Jurkat, Clone E6-1 (cell line): Measurements from ENCODE around the gene FLT4.
"Not testable (repeated sequence)": the region's sequence is repeated elsewhere in the genome, so short reads cannot be mapped to it uniquely, and the experiment has no call there.

Experiments
- DNase-seq: peaks from one replicate; pipeline ENCODE4 v3.0.0-alpha.2; 2011; ENCODE audit warnings: low read depth, low spot score
- H3K4me3 ChIP-seq: 2 replicates; pipeline ENCODE4 v1.5.1; 2011; ENCODE audit warnings: mild to moderate bottlenecking, low read length, control low read depth, moderate library complexity

The FLT4 gene

DNA sequence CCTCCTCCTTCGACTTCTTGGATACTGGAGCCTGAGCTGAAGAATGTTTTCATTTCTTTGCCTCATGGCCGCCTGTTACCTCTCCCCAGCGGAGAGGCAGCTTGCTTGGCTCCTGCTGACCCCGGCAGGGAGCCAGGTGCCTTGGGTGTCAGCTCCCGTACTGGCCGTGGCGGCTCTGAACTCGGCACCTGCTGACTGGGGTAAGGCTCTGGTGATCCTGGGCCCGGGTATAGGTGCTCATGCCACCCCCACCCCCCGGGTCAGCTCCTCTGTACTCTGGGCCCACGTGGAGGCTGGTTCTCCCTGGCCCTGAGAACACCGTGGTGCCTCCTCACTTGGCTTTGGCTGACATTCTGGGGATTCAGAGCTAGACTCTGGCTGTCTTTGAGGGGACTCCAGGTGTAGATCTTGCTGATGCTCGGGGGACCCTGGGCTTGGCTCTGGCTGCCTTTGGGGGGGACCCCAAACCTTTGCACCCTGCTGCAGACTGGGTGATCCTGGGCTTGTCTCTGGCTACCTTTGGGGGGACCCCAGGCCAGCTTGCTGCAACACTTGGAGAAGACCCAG, 22.6 kb upstream of the FLT4 start:
- not testable (repeated sequence) for H3K4me3 ChIP-seq, DNase-seq

DNA sequence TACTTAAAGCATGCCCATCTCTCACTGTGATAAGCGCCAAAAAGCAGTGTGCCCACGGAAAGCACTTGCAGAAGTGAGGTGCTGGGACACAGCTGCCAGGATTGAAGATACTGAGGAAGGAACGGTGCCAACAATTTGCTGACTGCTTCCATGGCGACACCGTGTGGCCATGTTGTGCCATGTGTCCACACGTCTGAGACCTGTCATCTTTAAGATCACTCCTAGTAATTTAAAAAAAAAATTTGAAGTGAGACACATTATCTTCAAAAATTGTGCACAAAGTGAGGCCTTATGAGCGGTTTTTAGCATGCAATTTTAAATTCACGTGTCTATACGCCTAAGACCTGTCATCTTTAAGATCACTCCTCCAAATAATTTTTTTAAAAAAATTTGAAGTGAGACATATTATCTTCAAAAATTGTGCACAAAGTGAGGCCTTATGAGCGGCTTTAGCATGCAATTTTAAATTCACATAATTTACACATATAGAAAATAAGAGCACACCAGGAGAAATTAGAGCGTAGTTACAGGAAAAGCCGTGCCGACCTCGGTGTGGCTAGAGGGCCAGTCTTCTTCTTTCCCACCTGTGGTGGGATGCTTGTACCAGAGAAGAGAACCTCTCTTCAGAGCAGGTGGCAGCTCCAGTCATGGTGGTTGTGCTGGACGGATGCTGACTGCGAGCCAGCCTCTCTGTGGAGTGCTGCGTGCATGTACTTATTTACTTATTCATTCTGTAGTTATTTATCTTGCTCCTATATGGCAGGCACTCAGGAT, 21.4 kb upstream of the FLT4 start:
- peak; percentile 80 for DNase-seq
- H3K4me3 ChIP-seq = no peak overlapping the region

DNA sequence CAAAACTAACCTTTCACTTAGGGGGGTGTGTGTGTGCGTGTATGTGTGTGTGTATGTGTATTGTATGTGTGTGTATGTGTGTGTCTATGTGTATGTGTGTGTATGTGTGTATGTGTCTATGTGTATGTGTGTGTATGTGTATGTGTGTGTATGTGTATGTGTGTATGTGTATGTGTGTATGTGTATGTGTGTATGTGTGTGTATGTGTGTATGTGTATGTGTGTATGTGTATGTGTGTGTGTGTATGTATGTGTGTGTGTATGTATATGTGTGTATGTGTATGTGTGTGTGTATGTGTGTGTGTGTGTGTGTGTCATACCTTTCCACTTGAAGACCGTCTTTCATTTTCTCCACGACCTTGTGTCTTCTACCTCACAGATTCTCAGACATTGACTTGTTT, 20.8 kb upstream of the FLT4 start:
- DNase-seq = no peak
- no peak overlapping the region for H3K4me3 ChIP-seq

DNA sequence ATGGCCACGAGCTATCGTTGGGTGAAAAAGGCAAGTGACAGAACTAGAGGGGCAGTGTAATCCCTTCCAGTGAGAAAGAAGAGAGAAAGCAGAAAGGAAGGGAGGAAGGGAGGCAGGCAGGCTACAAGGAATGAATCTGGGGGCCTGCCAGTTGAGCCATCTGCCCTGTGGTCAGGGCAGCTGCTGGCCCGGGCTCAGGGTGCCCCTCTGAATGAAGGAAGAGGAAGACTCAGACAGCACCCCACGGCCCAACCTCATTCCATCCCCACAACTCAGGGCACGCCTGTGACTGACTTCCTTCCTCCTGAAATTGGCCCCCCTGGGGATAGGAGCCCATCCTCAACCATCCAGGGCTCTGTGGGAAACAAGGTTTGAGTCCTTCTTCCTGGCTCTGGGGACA, 20.3 kb upstream of the FLT4 start:
- no peak for DNase-seq

DNA sequence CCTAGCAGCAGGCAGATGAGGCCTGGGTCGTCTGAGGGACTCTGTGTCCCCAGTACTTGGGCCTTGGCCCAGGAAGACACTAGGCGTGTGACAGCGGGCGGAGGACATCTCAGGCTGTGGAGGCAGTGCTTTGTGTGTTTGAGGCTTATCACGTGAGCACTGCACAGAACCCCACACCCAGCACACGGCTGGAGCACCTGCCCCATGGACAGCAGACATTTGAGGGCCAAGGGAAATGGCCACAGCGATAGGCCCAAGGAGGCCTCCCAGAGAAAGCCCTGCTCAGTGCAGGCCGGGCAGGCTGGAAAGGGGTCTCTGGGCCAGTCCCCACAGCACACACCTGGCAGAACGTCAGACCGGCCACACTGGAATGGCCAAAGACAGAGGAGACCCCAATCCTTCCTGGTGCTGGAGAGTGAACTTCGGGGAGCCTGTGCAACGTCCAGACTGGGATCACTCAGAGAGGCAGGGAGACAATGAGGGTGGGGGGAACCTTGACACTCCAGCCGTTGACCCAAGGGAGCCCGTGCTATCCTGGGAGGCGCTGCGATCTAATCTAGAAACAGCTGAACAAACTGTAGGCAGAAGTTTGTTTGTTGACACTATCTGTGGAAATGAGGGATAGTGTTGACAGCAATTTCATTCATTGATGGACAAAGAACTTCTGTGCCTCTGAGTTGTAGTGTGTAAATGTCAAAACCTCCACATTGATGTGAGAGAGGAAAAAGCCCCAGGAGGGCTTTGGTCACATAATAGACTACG, 19.6 kb upstream of the FLT4 start:
- no peak overlapping the region for H3K4me3 ChIP-seq

More for the DNA sequence above, 20.3 kb upstream of the FLT4 start:
- no peak overlapping the region for H3K4me3 ChIP-seq

DNA sequence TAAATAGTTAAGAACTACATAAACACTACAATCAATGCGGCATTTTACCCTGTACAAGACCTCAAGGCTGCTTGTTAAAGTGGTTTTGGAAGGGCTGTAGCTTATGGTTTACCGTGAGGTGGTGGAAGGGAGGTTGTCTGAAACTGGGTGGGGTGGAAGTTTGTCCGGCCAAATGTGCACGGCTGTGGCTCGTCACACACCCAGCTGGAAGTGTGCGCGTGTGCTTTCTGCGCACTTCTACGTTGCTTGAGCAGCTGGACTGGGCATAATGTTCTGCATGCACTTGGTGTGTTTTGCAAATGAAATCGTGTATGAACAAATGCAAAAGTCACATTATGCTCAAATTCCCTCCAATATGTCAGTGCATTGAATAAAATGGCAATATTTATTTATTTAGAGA, 17.4 kb upstream of the FLT4 start:
- H3K4me3 ChIP-seq = no peak overlapping the region
- no peak for DNase-seq

More for the DNA sequence above, 19.6 kb upstream of the FLT4 start:
- no peak for DNase-seq

DNA sequence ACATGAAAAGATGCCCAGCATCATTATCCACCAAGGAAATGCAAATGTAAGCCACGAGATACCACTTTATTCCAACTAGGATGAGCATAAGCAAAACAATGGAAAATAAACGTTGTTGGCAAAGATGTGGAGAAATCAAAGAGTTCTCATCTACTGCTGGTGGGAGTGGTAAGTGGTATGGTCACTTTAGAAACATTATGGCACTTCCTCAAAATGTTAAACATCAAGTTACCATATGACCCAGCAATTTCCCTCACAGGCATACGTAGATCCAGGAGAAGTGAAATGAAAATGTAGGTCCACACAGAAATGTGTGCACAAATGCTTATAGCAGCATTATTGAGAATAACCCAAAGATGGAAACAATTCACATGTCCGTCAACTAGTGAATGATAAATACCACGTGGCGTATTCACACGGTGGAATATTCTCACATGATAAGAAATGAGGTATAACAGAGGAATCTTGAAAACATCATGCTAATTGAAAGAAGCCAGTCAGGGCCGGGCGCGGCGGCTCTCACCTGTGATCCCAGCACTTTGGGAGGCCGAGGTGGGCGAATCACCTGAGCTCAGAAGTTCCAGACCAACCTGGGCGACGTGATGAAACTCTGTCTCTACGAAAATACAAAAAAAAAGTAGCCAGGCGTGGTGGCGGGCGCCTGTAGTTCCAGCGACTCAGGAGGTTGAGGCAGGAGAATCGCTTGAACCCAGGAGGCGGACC, 16.4 kb upstream of the FLT4 start:
- H3K4me3 ChIP-seq = no peak overlapping the region
- DNase-seq = no peak

DNA sequence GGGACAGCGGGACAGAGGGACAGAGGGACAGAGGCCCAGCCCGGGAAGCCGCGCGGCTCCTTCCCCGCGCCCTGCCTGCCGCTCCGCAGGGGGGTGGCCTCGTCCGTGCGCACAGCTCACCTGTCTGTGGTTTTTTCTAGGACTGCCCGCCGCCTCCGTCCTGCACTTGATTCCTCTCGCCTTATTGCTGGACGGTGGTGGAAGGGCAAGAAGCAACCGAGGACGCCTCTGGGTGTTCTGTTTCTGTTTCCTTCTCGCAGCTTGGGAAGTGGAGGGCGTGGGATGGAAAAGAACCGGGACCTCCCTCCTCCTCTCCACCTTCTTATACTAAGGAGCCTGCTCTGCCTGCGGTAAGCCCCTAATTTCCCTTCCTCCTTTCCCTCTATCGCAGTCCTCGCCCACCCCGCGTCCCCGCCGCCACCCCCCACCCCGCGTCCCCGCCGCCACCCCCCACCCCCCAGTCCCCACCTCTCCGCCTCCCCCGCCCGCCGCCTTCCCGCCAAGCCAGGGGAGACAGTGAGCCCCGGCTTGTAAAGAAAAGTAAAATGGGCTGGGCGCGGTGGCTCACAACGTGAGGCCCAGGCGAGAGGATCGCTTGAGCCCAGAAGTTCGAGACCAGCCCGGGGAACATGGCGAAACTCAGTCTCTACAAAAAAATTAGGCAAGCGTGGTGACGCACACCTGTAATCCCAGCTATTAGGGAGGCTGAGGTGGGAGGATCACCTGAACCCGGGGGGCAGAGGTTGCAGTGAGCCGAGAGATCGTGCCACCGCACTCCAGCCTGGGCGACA, 9.6 kb upstream of the FLT4 start:
- DNase-seq = no peak
- H3K4me3 ChIP-seq = no peak overlapping the region

DNA sequence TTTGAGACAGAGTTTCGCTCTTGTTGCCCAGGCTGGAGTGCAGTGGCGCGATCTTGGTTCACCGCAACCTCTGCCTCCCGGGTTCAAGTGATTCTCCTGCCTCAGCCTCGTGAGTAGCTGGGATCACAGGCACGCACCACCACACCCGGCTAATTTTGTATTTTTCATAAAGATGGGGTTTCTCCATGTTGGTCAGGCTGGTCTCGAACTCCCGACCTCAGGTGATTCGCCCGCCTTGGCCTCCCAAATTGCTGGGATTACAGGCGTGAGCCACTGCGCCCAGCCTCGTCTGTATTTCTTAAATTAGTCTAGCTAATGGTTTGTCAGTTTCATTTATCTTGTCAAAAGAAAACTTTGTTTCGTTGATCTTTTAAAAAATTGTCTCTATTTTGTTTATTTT, 5.8 kb upstream of the FLT4 start:
- not testable (repeated sequence) for DNase-seq, H3K4me3 ChIP-seq

DNA sequence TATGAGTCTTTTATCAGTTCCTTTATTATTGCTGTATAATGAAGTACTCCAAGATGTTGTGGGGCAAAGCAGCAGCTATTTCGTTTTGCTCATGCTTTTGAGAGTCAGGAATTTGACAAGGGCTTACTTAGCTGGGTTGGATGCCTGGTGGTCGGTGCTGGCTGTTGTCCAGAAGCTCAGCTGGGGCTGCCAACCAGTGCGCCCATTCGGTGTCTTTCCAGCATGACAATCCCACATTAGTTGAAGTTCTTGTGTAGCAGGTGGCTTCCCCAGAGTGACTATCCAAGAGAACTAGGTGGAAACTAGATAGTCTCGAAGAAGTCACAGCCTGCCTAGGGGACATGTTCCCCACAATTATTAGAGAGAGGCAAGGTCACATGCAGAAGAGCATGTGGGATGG, 3.4 kb upstream of the FLT4 start:
- H3K4me3 ChIP-seq = no peak overlapping the region

DNA sequence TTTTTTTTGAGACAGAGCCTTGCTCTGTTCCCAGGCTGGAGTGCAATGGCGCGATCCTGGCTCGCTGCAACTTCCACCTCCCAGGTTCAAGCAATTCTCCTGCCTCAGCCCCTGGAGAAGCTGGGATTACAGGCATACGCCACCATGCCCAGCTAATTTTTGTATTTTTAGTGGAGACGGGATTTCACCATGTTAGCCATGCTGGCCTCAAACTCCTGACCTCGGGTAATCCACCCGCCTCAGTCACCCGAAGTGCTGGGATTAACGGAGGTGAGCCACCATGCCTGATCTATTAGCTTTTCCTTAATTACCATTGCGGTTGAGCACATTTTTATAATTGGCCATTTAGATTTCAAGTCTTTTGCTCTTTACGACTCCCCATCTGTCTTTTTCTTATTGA, 2.9 kb upstream of the FLT4 start:
- DNase-seq = no peak
- H3K4me3 ChIP-seq = no peak overlapping the region

More for the DNA sequence above, 3.4 kb upstream of the FLT4 start:
- DNase-seq = no peak

DNA sequence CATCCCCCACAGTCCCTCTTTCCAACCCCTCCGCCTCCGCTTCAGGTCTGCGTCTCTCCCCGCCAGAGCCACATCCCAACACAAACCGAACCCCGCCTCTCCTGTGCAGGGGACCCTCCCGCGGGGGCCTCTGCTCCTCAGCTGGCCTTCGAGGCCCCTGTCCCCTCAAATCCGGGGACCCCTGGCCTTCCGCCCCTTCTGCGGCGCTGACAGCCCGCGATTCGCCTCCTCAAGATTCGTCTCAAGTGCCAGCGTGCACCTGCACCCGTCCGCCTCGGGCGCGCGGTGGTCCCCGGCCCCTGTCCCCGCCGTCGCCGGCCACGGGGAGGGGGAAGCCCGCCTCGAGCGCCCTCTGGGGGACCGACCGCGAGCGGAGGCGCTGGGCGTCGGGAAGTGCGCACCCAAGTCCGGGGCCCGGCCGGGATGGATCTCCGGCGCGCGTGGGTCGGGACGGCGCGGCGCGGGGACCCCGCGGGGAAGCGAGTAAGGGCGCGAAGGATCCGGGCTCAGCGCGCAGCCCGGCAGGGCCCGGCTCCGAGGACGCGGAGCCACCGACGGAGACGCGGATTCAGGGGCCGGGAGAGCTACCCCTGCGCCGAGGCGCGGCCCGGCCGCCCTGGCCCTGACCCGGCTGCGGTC, 623 bp downstream of the FLT4 start:
- DNase-seq = no peak
- H3K4me3 ChIP-seq = no peak overlapping the region

DNA sequence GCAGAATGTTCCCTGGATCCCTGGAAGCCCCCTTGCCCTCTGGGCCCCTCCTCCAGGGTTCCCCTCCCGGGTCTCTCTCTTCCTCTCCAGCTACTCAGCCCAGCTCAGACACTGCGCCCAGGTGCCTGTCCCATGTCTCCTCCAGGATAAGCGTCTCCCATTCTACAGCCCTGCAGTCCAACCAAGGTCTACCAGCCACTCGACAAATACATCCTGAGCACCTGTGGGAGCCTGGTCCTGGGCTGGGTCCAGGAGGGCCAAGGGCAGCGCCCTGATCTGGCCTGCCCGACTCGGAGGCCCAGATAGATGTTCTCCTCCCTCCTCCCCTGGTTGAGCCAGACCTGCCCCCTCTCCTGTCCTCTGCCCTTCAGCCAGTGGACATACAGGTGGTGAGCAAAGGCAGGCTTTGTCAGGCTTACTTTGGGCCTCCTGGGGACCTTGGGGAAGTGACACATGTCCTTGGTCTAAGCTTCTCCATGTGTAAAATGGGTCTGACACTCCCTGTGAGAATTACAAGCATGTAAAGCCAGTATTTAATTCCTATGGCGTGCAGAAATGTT, 1.4 kb downstream of the FLT4 start:
- no peak overlapping the region for H3K4me3 ChIP-seq
- DNase-seq = no peak

DNA sequence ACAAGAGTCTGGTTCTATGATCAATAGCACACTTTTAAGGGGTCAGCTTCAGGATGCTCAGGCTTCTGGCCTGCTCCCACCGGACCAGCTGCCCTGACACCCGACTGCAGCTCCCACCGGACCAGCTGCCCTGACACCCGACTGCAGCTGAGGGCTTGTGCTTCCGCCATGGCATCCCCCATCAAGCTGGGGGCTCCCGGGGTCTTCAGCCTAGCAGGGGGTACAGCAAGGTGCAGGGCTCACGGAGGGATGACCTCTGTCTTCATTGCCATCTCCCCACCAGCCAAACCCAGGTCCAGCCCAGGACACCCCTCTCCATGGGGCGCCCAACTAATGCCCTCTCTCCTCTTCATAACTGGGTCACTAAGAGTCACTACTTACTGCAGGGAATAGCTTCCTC, 1.9 kb downstream of the FLT4 start:
- DNase-seq = no peak
- H3K4me3 ChIP-seq = no peak overlapping the region

DNA sequence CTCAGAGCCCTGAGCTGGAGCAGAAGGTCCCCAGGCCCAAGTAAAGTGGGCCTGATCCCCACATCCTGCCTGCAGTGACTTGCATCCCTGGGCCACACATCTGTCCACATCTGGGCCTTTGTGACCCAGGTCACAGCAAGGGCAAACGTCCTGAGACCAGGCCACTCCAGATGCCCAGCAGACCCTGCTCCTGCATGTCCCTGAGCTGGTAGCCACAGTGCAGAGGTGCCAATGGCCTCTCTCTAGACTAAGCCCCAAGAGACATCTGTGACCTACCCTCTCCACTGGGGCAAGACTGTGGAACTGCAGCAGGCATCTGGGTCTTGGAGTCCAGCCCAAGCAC, 2.5 kb downstream of the FLT4 start:
- DNase-seq = no peak
- no peak overlapping the region for H3K4me3 ChIP-seq

DNA sequence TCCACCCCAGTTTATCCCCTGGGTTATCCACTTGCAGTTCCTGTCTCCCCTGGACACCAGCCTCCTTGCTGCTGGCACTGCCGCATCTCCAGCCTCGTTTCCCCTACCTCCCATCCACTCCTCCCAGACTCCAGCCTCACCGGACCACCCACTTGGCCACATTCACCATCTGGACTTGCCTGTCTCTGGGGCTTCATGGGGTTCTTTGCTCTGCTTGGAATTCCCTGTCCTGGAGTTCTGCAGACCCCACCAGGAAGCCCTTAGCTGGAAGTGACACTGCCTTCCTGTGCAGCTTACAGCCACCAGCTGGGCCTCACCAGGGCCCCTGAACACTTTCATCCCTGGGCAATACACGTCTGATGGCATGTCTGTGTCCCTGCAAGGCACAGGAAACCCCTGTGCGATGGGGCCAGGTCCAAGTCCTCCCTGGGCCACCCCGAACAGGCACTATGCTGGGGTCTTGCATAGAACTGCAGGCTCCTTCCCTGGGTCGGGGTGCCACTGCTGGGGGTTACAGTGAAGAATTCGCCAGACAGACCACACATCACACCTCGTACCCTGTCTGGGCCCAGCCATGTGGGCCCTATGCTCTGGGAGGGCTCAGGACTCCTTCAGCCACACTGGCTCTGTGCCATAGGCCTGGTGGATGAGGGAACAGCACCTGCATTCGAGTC, 3.0 kb downstream of the FLT4 start:
- DNase-seq = no peak
- H3K4me3 ChIP-seq = no peak overlapping the region

DNA sequence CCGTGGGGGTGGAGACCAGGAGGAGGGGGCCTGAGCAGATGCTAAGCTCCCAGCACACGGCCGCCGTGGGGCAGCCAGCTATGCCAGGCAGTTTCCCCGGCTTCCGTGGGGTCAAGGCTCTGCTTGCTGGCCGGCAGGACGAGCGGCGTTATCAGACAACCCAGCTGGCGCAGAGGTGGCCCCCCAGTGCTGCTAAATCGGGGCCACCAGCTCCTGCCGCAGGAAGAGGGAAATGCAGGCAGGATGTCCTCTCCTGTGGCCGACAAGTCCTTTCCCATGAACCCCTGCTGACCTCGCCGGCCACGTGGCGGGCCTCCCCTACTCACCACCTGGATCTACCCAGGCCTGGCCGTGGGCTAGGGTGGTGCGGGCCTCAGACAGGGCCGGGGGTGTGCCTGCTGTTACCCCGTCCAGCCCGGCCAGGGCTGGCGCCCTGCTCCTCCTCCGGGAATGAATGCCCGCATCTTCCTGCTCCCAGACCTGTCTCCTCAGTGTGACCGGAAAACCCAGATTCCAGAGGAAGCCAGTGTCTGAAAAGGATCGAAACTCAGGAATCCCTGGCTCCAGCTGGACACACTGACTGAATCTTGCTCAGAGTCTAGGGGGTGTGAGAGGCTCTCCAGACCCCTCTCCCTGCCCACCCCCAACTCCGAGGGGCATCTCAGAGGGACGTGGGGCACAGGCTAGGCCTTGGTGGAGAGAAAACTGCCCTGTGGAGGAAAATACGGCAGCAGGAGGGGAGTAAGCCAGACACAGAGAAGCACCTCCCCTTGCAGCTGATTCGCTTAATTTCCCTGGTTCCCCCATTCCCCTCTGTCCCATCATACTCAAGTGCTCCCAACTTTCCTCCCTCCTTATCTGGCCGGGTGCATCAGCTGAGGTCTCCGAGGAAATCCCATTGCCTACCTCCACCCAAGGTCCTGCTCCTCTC, 3.9 kb downstream of the FLT4 start:
- no peak overlapping the region for H3K4me3 ChIP-seq
- no peak for DNase-seq
